ENCODE measurements around the gene MS4A18. TPM values are rescaled to one million over a fixed set of nuclear protein-coding genes. Genes with fewer than 3 reads are reported as not detected.

The MS4A18 gene
- total and polyA plus RNA-seq, 2 donors (not counting 3 experiments of a cell fraction or from before 2014, with no cell fraction given), result not detected

GRCh38 chr11:60786811-60787567 is 62.5 kb downstream of the MS4A18 start:
- H3K27ac ChIP-seq (ENCODE audit: insufficient read depth, low read depth, low read length), result peak overlapping the region; percentile 78
- TF ChIP-seq POLR2AphosphoS5 (IDR thresholded peaks at IDR 0.05; ENCODE audit: insufficient read depth, low read depth, low read length) (peak; percentile 67), CTCF (IDR thresholded peaks at IDR 0.05; ENCODE audit: extremely low read depth in 1 of 2, insufficient read depth in 1 of 2, low read depth in 1 of 2, low read length in 2 of 2) (no peak), JUN (IDR thresholded peaks at IDR 0.05; ENCODE audit: borderline replicate concordance, insufficient read depth, insufficient read length, low read depth) (peak; percentile 60), MYC (IDR thresholded peaks at IDR 0.05; ENCODE audit: low read depth, low read length) (no peak), FOS (IDR thresholded peaks at IDR 0.05; ENCODE audit: borderline replicate concordance, insufficient read depth, low read length) (peak; percentile 78)
- peak overlapping the region; percentile 27 for H3K9ac ChIP-seq (replicated peaks; ENCODE audit: extremely low read depth, insufficient read depth, low read length)
- no peaks in the 10 kb centered on the region for H3K9me3 ChIP-seq (replicated peaks; ENCODE audit: control insufficient read depth, insufficient read depth, low read length)
- H3K9me1 ChIP-seq (replicated peaks; ENCODE audit: control insufficient read depth, extremely low read depth, insufficient read depth, low read length), result no peaks in the 10 kb centered on the region
- ChIA-PET POLR2A (interaction anchor here (0.6 kb wide), 1 partner anchor 22 kb away, joined by 4 read pairs; no protein-coding TSS in a partner anchor), CTCF (interaction anchor here (0.9 to 2.4 kb wide), 4 partner anchors 10 to 113 kb away, joined by 3 to 18 read pairs (median 6); no protein-coding TSS in a partner anchor)
- H2AFZ ChIP-seq (ENCODE audit: low read depth, low read length), result peak overlapping the region; percentile 20
- no peaks in the 10 kb centered on the region for H4K20me1 ChIP-seq (replicated peaks; ENCODE audit: control insufficient read depth, extremely low read depth, insufficient read depth, low read length)
- H3K79me2 ChIP-seq (ENCODE audit: control insufficient read depth, insufficient read depth, low read length), result no peaks in the 10 kb centered on the region
- peaks cover 28% of the 10 kb centered on the region for H3K4me1 ChIP-seq (ENCODE audit: control insufficient read depth, extremely low read depth, insufficient read depth, low read length)
- BruUV-seq (replicated peaks), result no TSS peak
- no peak overlapping the region for H3K4me2 ChIP-seq (ENCODE audit: insufficient read depth, low read length)
- DNase-seq (ENCODE audit: low read depth, low spot score), result peak; percentile 96
- intact Hi-C loops (cut with micrococcal nuclease), result loop anchor here (1.0 to 5.0 kb wide), 3 partner anchors 12 to 45 kb away; no protein-coding TSS in a partner anchor
- H3K4me3 ChIP-seq (replicated peaks in 1 of 3; ENCODE audit: insufficient read depth in 1 of 3, low read depth in 1 of 3, low read length in 3 of 3), result no peak overlapping the region
- H3K36me3 ChIP-seq (ENCODE audit: control insufficient read depth in 2 of 2, extremely low read depth in 1 of 2, insufficient read depth in 2 of 2, low read length in 2 of 2), result no peaks in the 10 kb centered on the region
- FAIRE-seq, result peak; percentile 98
- H3K27me3 ChIP-seq (ENCODE audit: control insufficient read depth in 2 of 2, insufficient read depth in 2 of 2, low read length in 2 of 2), result no peaks in the 10 kb centered on the region
- dilution Hi-C loops (cut with MboI; ENCODE audit: extremely low pct_ligation_motif_present, low sequenced_read_pairs), result no loop called here

Data from endothelial cell of umbilical vein (primary cell).